GM10847 (cell line): ENCODE results near the gene TMED10.

Experiments
- POLR2A ChIP-seq: IDR thresholded peaks from 2 replicates; pipeline ENCODE4 v1.6.1; 2011; ENCODE audit not compliant: insufficient read length; ENCODE audit errors: extremely low read depth

Gene TMED10

DNA sequence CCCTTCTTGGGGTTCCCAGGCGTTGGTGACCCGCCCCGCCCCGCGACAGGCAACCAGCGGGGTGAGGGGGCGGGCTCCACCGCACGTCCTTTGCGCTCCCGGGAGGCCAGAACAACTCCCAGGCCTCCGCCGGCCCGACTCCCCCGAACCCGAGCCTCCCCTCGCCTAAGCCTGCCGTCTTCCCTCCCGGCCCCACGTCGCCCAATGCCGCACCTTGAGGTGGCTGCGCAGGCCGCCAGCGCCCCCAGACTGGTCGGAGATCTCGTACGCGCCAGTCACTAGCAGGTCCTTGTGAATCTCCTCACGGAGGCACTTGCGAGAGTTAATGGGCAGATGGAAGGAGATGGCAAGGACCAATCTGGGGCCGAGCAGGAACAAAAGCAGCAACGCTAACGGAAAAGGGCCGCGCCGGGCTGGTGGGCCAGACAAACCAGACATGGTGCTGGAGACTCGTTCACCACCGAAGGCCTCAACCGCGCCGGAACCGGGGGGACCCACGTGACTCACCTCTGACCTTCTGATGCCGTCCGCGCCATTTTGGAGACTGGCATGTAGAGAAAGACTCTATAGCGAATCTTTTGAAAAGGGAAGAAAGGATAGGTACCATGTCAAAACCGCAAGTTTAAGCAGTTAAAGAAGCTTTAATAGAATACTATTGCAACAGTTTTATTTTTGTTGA lies at the start of gene TMED10:
Gene TMED10, minus strand, starts transcription at position 471 of the 679 bp plus-strand sequence. Its CDS starts 33 bp downstream, at position 438.
- TF ChIP-seq POLR2A = peak; percentile 70

DNA sequence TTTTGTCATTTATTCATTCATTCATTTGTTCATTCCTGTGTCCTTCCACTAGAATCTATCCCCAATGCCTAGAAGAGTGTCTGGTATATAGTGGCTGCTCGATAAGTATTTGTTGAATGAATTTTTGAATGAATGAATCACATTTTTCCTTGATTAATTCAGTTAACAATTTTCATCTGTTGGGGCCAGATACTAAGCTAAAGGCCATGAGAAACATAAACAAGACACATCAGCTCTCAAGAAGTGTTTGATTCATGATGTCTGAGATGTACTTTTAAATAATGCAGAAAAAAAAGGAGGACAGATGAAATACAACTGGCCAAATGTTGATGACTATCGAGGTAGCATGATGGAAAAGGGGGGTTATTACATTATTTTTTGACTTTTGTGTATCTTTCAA lies 48.1 kb upstream of the TMED10 start:
- TF ChIP-seq POLR2A = no peak

DNA sequence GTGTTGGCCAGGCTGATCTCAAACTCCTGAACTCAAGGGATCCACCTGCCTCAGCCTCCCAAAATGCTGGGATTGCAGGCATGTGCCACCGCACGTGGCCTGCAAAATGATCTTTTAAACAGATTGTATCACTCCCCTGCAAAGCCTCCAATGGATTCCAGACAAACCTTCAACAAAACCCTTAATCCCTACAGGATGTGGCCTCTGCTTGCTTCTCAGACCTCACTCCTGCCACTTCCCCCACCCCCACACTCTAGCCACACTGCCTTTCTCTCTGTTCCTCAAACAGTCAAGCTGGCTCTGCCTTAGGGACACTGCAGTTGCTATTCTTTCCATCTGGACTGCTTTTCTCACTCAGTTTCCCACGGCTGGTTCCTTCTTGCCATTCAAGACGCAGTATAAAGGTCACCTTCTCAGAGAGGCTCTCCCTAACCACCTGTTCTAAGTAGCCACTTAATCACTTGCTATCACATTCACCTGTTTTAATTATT lies 47.3 kb upstream of the TMED10 start:
- TF ChIP-seq POLR2A = no peak

DNA sequence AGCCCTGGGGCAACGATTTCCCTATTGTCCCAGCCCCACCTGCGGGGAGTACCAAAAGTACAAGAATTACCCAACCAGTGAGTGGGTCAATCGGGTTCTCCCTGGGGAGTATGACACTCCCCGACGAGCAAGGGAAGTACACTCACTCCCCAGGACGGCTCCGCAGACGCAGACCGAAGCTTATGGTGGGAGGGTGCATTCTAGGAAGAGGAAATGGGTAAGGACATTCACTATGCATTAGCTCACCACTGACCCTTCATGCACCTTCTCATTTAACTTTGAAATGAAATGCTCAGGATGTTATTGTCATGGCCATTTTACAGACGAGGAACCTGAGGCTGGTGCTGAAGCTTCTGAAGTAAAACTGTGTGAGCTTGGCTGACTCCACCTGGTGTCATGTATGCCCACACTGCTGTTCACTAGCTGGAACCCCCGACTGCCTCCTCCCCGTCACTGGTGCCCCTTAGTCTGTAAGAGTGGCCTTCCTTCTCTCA lies 45.8 kb upstream of the TMED10 start:
- no peak for TF ChIP-seq POLR2A

DNA sequence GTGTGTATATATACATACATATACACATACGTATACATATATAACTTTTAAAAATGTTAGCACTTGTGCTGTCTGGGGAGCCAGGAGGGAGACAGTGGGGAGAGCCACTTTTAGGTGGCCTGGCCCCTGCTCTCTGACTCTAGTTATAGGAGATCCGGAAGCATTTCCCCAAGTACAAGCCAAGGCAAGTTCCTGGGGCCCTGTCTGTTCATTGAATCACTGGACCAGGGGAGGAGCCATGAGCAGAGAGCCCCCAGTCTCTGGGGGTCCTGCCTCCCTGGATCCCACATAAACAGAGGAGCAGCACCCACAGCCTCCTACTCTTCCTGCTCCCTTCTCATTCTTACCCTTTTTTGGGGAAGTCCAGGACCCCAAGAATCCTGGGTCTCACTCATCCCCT lies 45.4 kb upstream of the TMED10 start:
- TF ChIP-seq POLR2A = no peak

DNA sequence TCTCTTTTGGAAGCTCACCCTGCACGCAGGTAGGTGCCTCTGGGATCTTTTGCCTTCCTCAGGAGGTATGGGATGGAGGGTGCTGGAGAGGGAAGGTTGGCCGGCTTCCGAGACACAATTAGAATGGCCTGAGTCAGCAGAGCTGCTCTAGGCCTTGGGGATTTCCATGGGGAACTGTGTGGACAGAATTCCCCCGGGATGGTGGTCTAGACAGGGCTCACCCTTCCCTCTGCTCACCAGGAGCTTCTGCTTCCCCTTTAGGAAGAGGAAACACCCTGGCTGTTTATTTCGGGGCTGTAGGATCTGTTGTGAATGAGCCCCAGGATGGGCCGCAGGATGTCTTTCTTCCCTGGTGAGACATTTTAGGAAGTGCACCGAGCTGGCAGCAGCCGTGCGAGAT lies 43.7 kb upstream of the TMED10 start:
- no peak for TF ChIP-seq POLR2A

DNA sequence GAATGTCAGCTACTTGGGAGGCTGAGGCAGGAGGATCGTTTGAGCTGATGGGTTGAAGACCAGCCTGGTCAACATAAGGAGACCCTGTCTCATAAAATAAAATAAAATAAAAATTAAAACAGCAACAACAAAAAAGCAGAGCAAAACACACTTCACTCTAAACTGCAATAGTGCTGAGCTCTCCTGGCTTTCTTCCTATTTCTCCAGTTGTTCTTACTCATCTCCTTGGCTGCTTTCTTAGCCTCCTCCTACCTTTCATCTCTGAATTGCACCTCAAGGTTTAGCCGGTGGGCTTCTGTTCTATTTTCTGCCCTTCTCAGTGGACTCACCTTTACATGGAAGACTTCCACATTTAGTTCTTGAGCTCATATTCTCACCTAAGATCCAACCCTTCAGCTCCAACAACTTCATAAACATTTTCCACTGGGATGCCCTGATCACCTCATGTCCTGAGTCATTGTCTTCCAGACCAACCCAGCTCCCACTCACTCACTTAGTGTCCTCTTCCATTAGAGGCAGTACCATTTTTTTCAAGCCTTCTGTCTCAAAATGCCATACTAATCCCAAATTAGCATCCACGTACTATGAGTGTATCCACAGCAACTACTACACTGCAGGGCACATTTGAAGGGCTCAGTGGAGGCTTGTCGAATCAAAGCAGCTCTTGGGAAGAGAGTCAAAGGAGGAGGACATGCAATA lies 41.2 kb upstream of the TMED10 start:
- TF ChIP-seq POLR2A = no peak

DNA sequence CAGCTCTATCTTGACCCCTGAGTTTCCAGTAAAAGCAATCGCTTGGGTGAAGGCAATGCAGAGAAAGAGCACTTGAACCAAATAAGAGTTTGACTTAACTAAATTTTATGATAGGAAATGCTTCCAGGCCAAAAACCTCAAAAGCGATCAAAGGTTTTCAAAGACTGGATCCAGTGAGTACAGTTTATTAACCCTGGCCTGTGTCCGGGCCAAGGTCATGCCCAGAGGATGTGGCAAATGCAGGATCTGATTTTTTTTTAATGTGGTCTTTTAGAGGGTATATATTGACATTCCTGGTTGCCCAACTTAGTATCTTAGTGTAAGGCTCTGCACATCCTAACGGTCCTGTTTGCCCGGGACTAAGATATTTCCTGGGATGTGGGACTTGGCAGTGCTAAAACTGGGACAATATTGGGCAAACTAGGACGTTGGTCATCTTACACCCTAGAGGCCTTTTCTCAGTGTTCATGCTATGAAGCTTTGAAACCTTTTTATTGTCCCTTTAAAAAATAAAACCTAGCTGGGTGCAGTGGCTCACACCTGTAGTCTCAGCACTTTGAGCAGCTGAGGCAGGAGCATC lies 40.1 kb upstream of the TMED10 start:
- no peak for TF ChIP-seq POLR2A

DNA sequence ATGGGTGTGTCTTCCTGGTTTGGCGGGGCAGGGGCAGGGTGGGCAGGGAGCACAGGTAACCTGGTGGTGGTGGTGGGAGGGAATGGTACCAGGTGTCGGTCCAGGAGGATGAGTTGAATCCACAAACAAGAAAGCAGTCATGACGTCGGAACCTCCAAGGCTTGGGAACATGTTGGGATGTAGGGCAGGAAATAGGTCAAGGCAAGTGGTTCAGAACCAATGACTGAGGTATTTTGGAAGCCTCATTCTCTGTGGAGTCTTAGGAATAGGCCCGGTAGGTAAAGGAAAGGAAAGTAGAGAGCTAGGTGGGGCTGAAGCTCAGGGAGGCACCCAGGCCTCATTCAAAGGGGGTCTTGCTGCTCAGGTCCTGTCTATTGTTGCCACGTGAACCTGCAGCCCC lies 39.1 kb upstream of the TMED10 start:
- TF ChIP-seq POLR2A = no peak

DNA sequence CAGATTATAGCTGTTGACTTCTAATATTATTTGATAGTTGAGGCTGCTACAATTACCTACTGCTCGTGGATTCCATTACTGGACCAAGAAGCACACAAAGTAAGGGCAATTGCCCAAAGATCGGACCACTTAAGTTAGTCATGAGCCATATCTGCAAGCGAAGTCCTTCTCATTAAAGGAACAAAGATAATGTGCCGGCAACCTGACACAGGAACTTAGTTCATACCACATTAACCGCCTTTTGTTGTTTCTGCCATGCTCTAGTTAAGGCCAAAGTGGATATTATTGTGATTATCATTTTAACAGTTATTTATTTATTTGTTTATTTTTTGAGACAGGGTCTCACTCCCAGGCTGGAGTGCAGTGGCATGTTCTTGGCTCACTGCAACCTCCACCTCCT lies 38.1 kb upstream of the TMED10 start:
- TF ChIP-seq POLR2A = no peak

DNA sequence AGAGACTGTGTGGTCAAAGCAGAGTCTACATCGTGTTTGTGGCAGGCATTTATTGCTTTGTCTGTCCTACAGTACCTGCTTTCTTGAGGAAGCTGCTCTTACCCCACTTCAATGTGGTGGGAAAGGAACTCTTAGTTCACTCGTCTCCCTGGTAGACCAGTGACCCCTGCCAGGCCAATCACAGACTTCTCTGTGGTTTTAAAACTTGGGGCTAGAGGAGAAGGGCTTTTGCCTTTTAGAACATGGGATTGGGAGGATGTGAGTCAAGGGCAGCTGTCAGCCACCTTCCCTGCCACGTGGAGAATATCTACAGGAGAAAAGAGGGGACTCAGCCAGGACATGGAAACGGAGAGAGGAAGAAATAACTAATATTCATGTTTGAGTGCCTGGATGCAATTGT lies 36.8 kb upstream of the TMED10 start:
- TF ChIP-seq POLR2A = no peak

DNA sequence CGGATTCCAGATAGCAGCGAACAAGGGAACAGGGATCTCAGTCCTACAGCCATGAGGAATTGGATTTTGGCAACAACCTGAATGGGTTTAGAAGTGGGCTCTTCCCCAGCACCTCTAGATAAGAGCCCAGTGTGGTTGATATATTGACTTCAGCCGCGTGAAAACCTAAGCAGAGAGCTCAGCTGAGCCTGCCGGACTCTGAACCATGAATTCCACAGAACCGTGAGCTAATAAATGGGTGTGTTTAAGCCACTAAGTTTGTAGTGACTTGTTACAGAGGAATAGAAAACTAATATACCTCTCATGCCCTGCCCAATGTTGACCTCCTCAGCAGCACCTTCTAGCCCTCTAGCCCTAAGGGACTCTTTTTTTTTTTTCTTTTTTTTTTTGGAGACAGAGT lies 32.4 kb upstream of the TMED10 start:
- no peak for TF ChIP-seq POLR2A

DNA sequence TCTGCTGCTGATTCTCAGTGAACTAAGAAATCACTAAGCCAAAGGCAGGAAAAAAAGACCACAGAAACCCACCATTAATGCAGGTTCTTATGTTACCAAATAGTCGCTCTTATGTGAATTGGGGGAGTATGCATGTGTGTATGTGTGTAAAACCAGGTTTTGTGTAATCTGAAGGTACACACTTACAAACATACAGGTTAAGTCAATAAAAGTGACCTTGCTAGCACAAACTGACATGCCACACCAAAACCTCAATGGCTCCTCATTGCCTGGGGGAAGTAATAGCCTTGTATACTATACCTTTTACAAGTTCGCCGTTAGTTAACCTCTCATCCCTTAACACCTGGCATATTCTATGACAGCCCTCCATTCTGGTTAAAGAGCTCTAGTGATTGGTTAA lies 29.8 kb upstream of the TMED10 start:
- no peak for TF ChIP-seq POLR2A

DNA sequence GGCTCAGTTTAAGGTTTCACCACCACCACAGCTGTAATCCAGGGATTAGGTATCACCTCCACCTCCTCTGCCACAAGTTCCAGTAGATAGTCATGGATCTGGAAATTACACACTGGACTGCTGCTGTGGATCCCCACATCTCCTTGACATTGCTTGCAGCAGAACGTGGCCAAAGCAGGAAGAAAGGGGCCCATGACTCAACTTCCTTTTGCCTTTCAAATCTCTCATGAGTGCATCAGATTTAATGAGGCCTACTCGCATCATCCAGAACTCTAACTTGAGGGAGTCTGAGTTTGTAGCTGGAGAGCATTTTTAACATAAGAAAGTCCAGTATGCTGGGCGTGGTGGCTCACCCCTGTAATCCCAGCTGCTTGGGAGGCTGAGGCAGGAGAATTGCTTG lies 29.2 kb upstream of the TMED10 start:
- no peak for TF ChIP-seq POLR2A

DNA sequence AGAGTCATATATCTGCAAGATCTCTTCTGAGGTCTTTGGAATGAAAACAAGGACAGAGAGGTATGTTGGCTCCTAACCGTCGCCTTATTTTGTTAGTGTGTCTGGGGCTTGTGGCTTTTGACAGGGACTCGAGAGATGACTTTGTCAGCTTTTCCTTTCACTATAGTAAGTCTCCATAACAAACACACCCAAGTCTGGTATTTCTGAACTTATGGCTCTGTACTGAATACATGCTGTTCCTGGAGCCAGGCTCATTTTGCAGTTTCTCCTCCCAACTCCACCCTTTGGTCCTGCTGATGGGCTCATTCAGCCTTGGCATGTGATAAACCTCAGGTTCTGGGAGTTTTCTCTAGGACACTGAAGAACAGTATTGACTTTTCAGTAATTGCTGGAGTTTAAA lies 27.7 kb upstream of the TMED10 start:
- TF ChIP-seq POLR2A = no peak

DNA sequence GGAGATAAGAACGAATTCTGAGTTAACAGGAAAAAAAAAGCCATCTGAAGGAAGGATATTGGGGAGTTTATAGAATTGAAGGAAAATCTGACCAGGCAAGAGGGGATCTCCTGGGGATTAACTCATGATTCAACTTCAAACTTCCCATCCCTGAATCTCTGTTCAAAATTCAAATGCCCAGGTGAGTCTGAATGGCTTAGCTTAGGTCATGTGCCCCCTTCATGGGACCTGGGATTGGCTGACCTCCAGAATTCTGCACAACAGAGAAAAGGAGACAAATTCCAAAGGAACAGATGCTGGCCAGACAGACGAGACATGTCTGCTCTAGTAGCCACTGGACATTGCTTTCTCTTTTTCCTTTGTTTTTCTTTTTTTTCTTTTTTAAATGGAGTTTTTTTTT lies 26.2 kb upstream of the TMED10 start:
- TF ChIP-seq POLR2A = no peak
